ENCODE measurements around the gene PDLIM1.
"Not testable (repeated sequence)": the region's sequence is repeated elsewhere in the genome, so short reads cannot be mapped to it uniquely, and the experiment has no call there.

DNA sequence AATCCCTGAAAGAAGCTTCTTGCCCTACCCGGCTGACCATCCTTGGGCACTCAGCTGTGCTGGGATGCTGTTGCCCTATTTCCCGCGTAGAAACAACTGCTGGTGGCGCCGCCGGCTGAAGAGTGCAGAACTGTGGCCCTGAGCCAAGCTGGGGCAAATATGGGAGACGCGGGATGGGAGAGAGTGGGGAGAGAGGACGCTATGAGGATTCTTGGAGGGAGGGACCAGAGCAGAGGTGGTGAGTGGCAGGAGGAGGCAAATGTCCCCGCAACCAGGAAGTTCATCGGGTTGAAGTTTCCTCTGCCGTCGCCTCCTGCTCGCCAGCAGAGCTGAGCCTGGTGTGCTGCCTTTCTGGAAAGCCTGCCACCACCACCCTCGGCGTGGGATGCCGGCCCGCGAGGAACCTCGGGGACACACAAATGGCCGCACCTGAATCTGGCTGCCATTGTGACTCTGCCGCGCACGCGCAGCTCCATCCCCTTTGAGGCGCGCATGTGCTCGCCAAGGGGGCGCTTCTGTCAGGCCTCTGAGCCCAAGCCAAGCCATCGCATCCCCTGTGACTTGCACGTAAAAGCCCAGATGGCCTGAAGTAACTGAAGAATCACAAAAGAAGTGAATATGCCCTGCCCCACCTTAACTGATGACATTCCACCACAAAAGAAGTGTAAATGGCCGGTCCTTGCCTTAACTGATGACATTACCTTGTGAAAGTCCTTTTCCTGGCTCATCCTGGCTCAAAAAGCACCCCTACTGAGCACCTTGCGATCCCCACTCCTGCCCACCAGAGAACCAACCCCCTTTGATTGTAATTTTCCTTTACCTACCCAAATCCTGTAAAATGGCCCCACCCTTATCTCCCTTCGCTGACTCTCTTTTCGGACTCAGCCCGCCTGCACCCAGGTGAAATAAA is 59.9 kb downstream of the PDLIM1 start:
- TF ChIP-seq CTCF, POLR2A, EP300, POLR2AphosphoS5 (IDR thresholded peaks at IDR 0.05): not testable (repeated sequence)
